ENCODE data around the gene UTS2B. TPM values are rescaled to one million over a fixed set of nuclear protein-coding genes. Genes with fewer than 3 reads are reported as not detected.

UTS2B gene
- total and polyA plus RNA-seq, 11 donors, result 0.17 to 1.1 (median 0.43) TPM; not detected in 8

GRCh38 chr3:191369616-191370010 lies 39.3 kb upstream of the UTS2B start:
- TF ChIP-seq POLR2A (IDR thresholded peaks at IDR 0.05) (no peak), CTCF (IDR thresholded peaks at IDR 0.05) (no peak)
- peak in 1 of 4 donors; percentile 50 for ATAC-seq

GRCh38 chr3:191368755-191369615 lies 38.7 kb upstream of the UTS2B start:
- ATAC-seq (no peak), DNase-seq (no peak)
- TF ChIP-seq POLR2A (IDR thresholded peaks at IDR 0.05) (no peak), CTCF (IDR thresholded peaks at IDR 0.05) (no peak)
- peaks cover 0 to 27% (median 8%) of the 10 kb centered on the region in 12 donors for H3K4me1 ChIP-seq
- intact Hi-C loops (cut with DNase I), result no loop called here
- no peaks in the 10 kb centered on the region for H3K9me3 ChIP-seq
- H3K27ac ChIP-seq, result no peak overlapping the region
- no peak overlapping the region for H3K4me3 ChIP-seq
- 78 to 94% (median 93%) methylated on average over 5 of the region's 5 CpGs for WGBS, 4 donors
- H3K27me3 ChIP-seq, result no peaks in the 10 kb centered on the region
- peaks cover 0 to 89% (median 55%) of the 10 kb centered on the region in 9 donors for H3K36me3 ChIP-seq

More at GRCh38 chr3:191369616-191370010, 39.3 kb upstream of the UTS2B start:
- no peaks in the 10 kb centered on the region for H3K9me3 ChIP-seq
- intact Hi-C loops (cut with DNase I), result loop anchor here in 1 of 10 donors (5.0 kb wide), 1 partner anchor 37 kb away; the partner anchor contains the start of gene UTS2B
- WGBS, 4 donors, result 76 to 85% (median 81%) methylated on average over 2 of the region's 2 CpGs
- no peak for DNase-seq
- no peak overlapping the region for H3K4me3 ChIP-seq
- H3K36me3 ChIP-seq, result peaks cover 0 to 83% (median 50%) of the 10 kb centered on the region in 9 donors
- H3K4me1 ChIP-seq, result peaks cover 0 to 31% (median 8%) of the 10 kb centered on the region in 12 donors
- no peaks in the 10 kb centered on the region for H3K27me3 ChIP-seq
- no peak overlapping the region for H3K27ac ChIP-seq

- Histone ChIP-seq H3K4me1 (peaks cover 0 to 28% (median 8%) of the 10 kb centered on the region in 12 donors), H3K27ac (peak overlapping the region in 5 of 12 donors; percentile 3 to 44 (median 27)), H3K4me3 (no peak overlapping the region), H3K36me3 (peaks cover 2 to 98% (median 76%) of the 10 kb centered on the region in 9 donors), H3K27me3 (no peaks in the 10 kb centered on the region), H3K9me3 (no peaks in the 10 kb centered on the region)
- DNase-seq (no peak), ATAC-seq (peak; percentile 58 to 90 (median 64))
- intact Hi-C loops (cut with DNase I), result no loop called here
- no peak for TF ChIP-seq CTCF (IDR thresholded peaks at IDR 0.05)
- no peak for TF ChIP-seq POLR2A (IDR thresholded peaks at IDR 0.05)
- WGBS, 4 donors, result 33 to 49% (median 46%) methylated on average over 2 of the region's 2 CpGs
Observed at GRCh38 chr3:191366675-191367074, 36.3 kb upstream of the UTS2B start.

GRCh38 chr3:191363221-191363620 lies 32.9 kb upstream of the UTS2B start:
- no peak for TF ChIP-seq POLR2A (IDR thresholded peaks at IDR 0.05)
- TF ChIP-seq CTCF (IDR thresholded peaks at IDR 0.05), result no peak
- no peak overlapping the region for H3K27ac ChIP-seq
- DNase-seq (no peak), ATAC-seq (no peak)
- no peak overlapping the region for H3K4me3 ChIP-seq
- peaks cover 0 to 98% (median 77%) of the 10 kb centered on the region in 9 donors for H3K36me3 ChIP-seq
- intact Hi-C loops (cut with DNase I), result no loop called here
- H3K4me1 ChIP-seq, result peaks cover 0 to 28% (median 5%) of the 10 kb centered on the region in 12 donors
- no peaks in the 10 kb centered on the region for H3K27me3 ChIP-seq
- 86 to 99% (median 97%) methylated on average over 4 of the region's 4 CpGs for WGBS, 4 donors
- no peaks in the 10 kb centered on the region for H3K9me3 ChIP-seq
